GM23338 (cell line): ENCODE measurements around the gene DMRTC2. TPM values are rescaled to one million over a fixed set of nuclear protein-coding genes. Genes with fewer than 3 reads are reported as not detected.

ENCODE experiments used
- ATAC-seq: fragments of 200-7000 bp; cut with Tn5 transposase; 3 replicates; pipeline ENCODE4 v1.9.1; 2020
- DNase-seq: peaks from one replicate; pipeline ENCODE4 v3.0.0-alpha.2; 2015; ENCODE audit warnings: low spot score
- H2AFZ ChIP-seq: fragments of 200-600 bp; sonication (generic); 2 replicates; pipeline ENCODE4 v1.8.0; 2016; ENCODE audit warnings: antibody characterized with exemption, mild to moderate bottlenecking, moderate library complexity
- H3F3A ChIP-seq: fragments of 200-600 bp; sonication (generic); replicated peaks from 2 replicates; pipeline ENCODE4 v1.8.0; 2017; ENCODE audit warnings: antibody characterized with exemption, mixed run types, low read depth
- H3K27ac ChIP-seq: fragments of 200-600 bp; sonication (generic); 2 replicates; pipeline ENCODE4 v1.6.1; 2016; ENCODE audit warnings: low read depth
- H3K27me3 ChIP-seq: fragments of 200-600 bp; sonication (generic); 2 replicates; pipeline ENCODE4 v1.8.0; 2016; ENCODE audit warnings: mild to moderate bottlenecking, mixed run types, moderate library complexity; ENCODE audit not compliant: insufficient read depth
- H3K36me3 ChIP-seq: fragments of 200-600 bp; sonication (generic); 2 replicates; pipeline ENCODE4 v1.8.0; 2016; ENCODE audit warnings: mild to moderate bottlenecking; ENCODE audit not compliant: insufficient read depth
- H3K4me1 ChIP-seq: fragments of 200-600 bp; sonication (generic); 2 replicates; pipeline ENCODE4 v1.8.0; 2016; ENCODE audit warnings: mild to moderate bottlenecking, moderate library complexity; ENCODE audit not compliant: insufficient read depth
- H3K4me2 ChIP-seq: fragments of 200-600 bp; sonication (generic); 2 replicates; pipeline ENCODE4 v1.7.1; 2017; ENCODE audit warnings: mixed run types
- H3K4me3 ChIP-seq: fragments of 200-600 bp; sonication (generic); 2 replicates; pipeline ENCODE4 v1.6.1; 2016; ENCODE audit warnings: mixed run types
- H3K79me2 ChIP-seq: fragments of 200-600 bp; sonication (generic); replicated peaks from 2 replicates; pipeline ENCODE4 v1.8.0; 2017; ENCODE audit warnings: mild to moderate bottlenecking; ENCODE audit not compliant: insufficient read depth
- H3K9me2 ChIP-seq: fragments of 200-600 bp; sonication (generic); 2 replicates; pipeline ENCODE4 v1.8.0; 2017; ENCODE audit not compliant: insufficient read depth
- H4K20me1 ChIP-seq: fragments of 200-600 bp; sonication (generic); replicated peaks from 2 replicates; pipeline ENCODE4 v1.8.0; 2017; ENCODE audit warnings: mild to moderate bottlenecking; ENCODE audit not compliant: insufficient read depth
- H3K27ac Mint-ChIP-seq: 2 replicates; pipeline ENCODE4 v1.8.0; 2020; ENCODE audit warnings: inconsistent platforms, mild to moderate bottlenecking, moderate library complexity, mixed read lengths
- H3K27me3 Mint-ChIP-seq: 3 replicates; pipeline ENCODE4 v1.8.0; 2022; ENCODE audit warnings: low read depth, mild to moderate bottlenecking, moderate library complexity, mixed read lengths, inconsistent platforms; ENCODE audit not compliant: insufficient read depth, poor library complexity
- H3K36me3 Mint-ChIP-seq: 3 replicates; pipeline ENCODE4 v1.8.0; 2021; ENCODE audit warnings: low read depth, mild to moderate bottlenecking, inconsistent platforms, moderate library complexity, mixed read lengths
- H3K4me1 Mint-ChIP-seq: 3 replicates; pipeline ENCODE4 v1.8.0; 2020; ENCODE audit warnings: mild to moderate bottlenecking, inconsistent platforms, mixed read lengths
- H3K4me3 Mint-ChIP-seq: 3 replicates; pipeline ENCODE4 v1.8.0; 2021; ENCODE audit warnings: moderate library complexity, mild to moderate bottlenecking, inconsistent platforms, mixed read lengths
- H3K9me3 Mint-ChIP-seq: 3 replicates; pipeline ENCODE4 v1.8.0; 2020; ENCODE audit warnings: moderate library complexity, mild to moderate bottlenecking, inconsistent platforms, mixed read lengths
- CREB1 ChIP-seq: fragments of 250-450 bp; sonication (Bioruptor Pico); IDR thresholded peaks from 2 replicates; pipeline ENCODE4 v1.5.0; 2020; ENCODE audit warnings: low read depth, mild to moderate bottlenecking, moderate library complexity
- EZH2 ChIP-seq: fragments of 200-600 bp; sonication (generic); IDR thresholded peaks from one replicate; pipeline ENCODE4 v1.8.0; 2017; ENCODE audit warnings: antibody characterized with exemption, mild to moderate bottlenecking, low read depth; ENCODE audit not compliant: unreplicated experiment
- EZH2phosphoT487 ChIP-seq: fragments of 200-600 bp; sonication (generic); IDR thresholded peaks from one replicate; pipeline ENCODE4 v1.8.1; 2018; ENCODE audit warnings: antibody characterized with exemption; ENCODE audit not compliant: unreplicated experiment
- JUNB ChIP-seq: IDR thresholded peaks from one replicate; pipeline ENCODE4 v1.6.1; 2016; ENCODE audit warnings: antibody characterized with exemption; ENCODE audit not compliant: unreplicated experiment
- NANOG ChIP-seq: IDR thresholded peaks from 2 replicates; pipeline ENCODE4 v1.6.1; 2016; ENCODE audit warnings: antibody characterized with exemption, borderline replicate concordance
- POLR2AphosphoS5 ChIP-seq: IDR thresholded peaks from 2 replicates; pipeline ENCODE4 v1.6.1; 2016; ENCODE audit warnings: antibody characterized with exemption, low read depth
- STAT1 ChIP-seq: IDR thresholded peaks from one replicate; pipeline ENCODE4 v1.6.1; 2016; ENCODE audit warnings: antibody characterized with exemption; ENCODE audit not compliant: unreplicated experiment
- ZNF114 ChIP-seq: fragments of 250-450 bp; sonication (Bioruptor Pico); IDR thresholded peaks from 2 replicates; pipeline ENCODE4 v1.5.0; 2020; ENCODE audit warnings: mild to moderate bottlenecking, moderate library complexity
- ZNF331 ChIP-seq: fragments of 250-450 bp; sonication (Bioruptor Pico); IDR thresholded peaks from 2 replicates; pipeline ENCODE4 v1.5.0; 2020; ENCODE audit warnings: low read depth, mild to moderate bottlenecking, moderate library complexity
- polyA plus RNA-seq: library from polyadenylated mRNA; unstranded; fragments of >200 nt; fragmentation: Nextera tagmentation; extraction: Ambion mirVana; gene quantifications from 2 replicates; pipeline ENCODE4 v1.2.1, GENCODE V29; 2016
- total RNA-seq: library from RNA; depleted of rRNA; stranded (reverse); fragments of >200 nt; shearing (Covaris generic); gene quantifications from 2 replicates; pipeline ENCODE4 v1.2.3, GENCODE V29; 2014
- TF ChIP-seq, protein P1 (sequence below), 2 experiments: fragments of 200-600 bp in 1 of 2; sonication (generic) in 1 of 2; conservative IDR thresholded peaks; 2 replicates each; pipeline versions ENCODE4 v1.5.1 to v1.6.1; 2016 to 2017; ENCODE audit warnings: antibody characterized with exemption in 2 of 2, low read depth in 2 of 2, mild to moderate bottlenecking in 2 of 2, moderate library complexity in 1 of 2
- TF ChIP-seq, protein P2 (sequence below): fragments of 250-450 bp; sonication (Bioruptor Pico); IDR thresholded peaks from 2 replicates; pipeline ENCODE4 v1.5.0; 2020; ENCODE audit warnings: mild to moderate bottlenecking, moderate library complexity
- TF ChIP-seq, protein P3 (sequence below): IDR thresholded peaks from one replicate; pipeline ENCODE4 v1.6.1; 2018; ENCODE audit warnings: antibody characterized with exemption; ENCODE audit not compliant: unreplicated experiment
- TF ChIP-seq, protein P4 (sequence below): IDR thresholded peaks from 2 replicates; pipeline ENCODE4 v1.6.1; 2016; ENCODE audit warnings: antibody characterized with exemption

The DMRTC2 gene
- total and polyA plus RNA-seq, 2 experiments from 2014 or later = 0.21 TPM; not detected in 1

DNA sequence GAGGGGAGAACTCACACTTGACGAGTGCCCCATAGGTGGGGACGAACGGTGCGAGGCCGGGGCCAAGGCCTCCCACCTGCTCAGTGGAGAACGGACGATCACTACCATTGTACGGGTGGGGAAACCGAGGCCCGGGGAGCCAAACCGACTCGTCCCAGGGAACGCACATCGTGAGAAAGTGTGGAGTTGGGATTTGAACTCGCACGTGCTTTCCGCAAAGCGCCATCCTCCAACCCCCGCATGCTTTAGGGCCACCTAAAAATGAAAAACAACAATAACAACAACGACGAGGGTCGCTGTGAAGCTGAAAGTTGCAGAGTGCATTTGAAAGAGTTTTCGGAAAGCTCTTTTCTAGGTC is 38.6 kb downstream of the DMRTC2 start:
- H2AFZ ChIP-seq = peak overlapping the region; percentile 81; the same call in 1 of the 2 replicates
- peaks cover 4% of the 10 kb centered on the region; the same call in 2 of the 3 replicates for H3K36me3 Mint-ChIP-seq
- H3K4me3 Mint-ChIP-seq = peak overlapping the region; percentile 89
- H4K20me1 ChIP-seq = no peaks in the 10 kb centered on the region
- no peak overlapping the region for H3K27ac ChIP-seq
- peak overlapping the region; percentile 95 for H3K4me2 ChIP-seq
- peaks cover 38% of the 10 kb centered on the region for H3K4me1 Mint-ChIP-seq
- peaks cover 31% of the 10 kb centered on the region for H3F3A ChIP-seq
- no peak for TF ChIP-seq CREB1 (CRISPR knock-in tag)
- TF ChIP-seq, protein P1, sequence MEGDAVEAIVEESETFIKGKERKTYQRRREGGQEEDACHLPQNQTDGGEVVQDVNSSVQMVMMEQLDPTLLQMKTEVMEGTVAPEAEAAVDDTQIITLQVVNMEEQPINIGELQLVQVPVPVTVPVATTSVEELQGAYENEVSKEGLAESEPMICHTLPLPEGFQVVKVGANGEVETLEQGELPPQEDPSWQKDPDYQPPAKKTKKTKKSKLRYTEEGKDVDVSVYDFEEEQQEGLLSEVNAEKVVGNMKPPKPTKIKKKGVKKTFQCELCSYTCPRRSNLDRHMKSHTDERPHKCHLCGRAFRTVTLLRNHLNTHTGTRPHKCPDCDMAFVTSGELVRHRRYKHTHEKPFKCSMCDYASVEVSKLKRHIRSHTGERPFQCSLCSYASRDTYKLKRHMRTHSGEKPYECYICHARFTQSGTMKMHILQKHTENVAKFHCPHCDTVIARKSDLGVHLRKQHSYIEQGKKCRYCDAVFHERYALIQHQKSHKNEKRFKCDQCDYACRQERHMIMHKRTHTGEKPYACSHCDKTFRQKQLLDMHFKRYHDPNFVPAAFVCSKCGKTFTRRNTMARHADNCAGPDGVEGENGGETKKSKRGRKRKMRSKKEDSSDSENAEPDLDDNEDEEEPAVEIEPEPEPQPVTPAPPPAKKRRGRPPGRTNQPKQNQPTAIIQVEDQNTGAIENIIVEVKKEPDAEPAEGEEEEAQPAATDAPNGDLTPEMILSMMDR (conservative IDR thresholded peaks at IDR 0.05; ENCODE audit: low read depth in 2 of 2) = no peak
- TF ChIP-seq, protein P2, sequence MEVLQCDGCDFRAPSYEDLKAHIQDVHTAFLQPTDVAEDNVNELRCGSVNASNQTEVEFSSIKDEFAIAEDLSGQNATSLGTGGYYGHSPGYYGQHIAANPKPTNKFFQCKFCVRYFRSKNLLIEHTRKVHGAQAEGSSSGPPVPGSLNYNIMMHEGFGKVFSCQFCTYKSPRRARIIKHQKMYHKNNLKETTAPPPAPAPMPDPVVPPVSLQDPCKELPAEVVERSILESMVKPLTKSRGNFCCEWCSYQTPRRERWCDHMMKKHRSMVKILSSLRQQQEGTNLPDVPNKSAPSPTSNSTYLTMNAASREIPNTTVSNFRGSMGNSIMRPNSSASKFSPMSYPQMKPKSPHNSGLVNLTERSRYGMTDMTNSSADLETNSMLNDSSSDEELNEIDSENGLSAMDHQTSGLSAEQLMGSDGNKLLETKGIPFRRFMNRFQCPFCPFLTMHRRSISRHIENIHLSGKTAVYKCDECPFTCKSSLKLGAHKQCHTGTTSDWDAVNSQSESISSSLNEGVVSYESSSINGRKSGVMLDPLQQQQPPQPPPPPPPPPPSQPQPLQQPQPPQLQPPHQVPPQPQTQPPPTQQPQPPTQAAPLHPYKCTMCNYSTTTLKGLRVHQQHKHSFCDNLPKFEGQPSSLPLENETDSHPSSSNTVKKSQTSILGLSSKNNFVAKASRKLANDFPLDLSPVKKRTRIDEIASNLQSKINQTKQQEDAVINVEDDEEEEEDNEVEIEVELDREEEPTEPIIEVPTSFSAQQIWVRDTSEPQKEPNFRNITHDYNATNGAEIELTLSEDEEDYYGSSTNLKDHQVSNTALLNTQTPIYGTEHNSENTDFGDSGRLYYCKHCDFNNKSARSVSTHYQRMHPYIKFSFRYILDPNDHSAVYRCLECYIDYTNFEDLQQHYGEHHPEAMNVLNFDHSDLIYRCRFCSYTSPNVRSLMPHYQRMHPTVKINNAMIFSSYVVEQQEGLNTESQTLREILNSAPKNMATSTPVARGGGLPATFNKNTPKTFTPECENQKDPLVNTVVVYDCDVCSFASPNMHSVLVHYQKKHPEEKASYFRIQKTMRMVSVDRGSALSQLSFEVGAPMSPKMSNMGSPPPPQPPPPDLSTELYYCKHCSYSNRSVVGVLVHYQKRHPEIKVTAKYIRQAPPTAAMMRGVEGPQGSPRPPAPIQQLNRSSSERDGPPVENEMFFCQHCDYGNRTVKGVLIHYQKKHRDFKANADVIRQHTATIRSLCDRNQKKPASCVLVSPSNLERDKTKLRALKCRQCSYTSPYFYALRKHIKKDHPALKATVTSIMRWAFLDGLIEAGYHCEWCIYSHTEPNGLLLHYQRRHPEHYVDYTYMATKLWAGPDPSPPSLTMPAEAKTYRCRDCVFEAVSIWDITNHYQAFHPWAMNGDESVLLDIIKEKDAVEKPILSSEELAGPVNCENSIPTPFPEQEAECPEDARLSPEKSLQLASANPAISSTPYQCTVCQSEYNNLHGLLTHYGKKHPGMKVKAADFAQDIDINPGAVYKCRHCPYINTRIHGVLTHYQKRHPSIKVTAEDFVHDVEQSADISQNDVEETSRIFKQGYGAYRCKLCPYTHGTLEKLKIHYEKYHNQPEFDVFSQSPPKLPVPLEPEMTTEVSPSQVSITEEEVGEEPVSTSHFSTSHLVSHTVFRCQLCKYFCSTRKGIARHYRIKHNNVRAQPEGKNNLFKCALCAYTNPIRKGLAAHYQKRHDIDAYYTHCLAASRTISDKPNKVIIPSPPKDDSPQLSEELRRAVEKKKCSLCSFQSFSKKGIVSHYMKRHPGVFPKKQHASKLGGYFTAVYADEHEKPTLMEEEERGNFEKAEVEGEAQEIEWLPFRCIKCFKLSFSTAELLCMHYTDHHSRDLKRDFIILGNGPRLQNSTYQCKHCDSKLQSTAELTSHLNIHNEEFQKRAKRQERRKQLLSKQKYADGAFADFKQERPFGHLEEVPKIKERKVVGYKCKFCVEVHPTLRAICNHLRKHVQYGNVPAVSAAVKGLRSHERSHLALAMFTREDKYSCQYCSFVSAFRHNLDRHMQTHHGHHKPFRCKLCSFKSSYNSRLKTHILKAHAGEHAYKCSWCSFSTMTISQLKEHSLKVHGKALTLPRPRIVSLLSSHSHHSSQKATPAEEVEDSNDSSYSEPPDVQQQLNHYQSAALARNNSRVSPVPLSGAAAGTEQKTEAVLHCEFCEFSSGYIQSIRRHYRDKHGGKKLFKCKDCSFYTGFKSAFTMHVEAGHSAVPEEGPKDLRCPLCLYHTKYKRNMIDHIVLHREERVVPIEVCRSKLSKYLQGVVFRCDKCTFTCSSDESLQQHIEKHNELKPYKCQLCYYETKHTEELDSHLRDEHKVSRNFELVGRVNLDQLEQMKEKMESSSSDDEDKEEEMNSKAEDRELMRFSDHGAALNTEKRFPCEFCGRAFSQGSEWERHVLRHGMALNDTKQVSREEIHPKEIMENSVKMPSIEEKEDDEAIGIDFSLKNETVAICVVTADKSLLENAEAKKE (CRISPR knock-in tag) = no peak
- no peak for TF ChIP-seq EZH2
- no peak for TF ChIP-seq POLR2AphosphoS5
- TF ChIP-seq, protein P3, sequence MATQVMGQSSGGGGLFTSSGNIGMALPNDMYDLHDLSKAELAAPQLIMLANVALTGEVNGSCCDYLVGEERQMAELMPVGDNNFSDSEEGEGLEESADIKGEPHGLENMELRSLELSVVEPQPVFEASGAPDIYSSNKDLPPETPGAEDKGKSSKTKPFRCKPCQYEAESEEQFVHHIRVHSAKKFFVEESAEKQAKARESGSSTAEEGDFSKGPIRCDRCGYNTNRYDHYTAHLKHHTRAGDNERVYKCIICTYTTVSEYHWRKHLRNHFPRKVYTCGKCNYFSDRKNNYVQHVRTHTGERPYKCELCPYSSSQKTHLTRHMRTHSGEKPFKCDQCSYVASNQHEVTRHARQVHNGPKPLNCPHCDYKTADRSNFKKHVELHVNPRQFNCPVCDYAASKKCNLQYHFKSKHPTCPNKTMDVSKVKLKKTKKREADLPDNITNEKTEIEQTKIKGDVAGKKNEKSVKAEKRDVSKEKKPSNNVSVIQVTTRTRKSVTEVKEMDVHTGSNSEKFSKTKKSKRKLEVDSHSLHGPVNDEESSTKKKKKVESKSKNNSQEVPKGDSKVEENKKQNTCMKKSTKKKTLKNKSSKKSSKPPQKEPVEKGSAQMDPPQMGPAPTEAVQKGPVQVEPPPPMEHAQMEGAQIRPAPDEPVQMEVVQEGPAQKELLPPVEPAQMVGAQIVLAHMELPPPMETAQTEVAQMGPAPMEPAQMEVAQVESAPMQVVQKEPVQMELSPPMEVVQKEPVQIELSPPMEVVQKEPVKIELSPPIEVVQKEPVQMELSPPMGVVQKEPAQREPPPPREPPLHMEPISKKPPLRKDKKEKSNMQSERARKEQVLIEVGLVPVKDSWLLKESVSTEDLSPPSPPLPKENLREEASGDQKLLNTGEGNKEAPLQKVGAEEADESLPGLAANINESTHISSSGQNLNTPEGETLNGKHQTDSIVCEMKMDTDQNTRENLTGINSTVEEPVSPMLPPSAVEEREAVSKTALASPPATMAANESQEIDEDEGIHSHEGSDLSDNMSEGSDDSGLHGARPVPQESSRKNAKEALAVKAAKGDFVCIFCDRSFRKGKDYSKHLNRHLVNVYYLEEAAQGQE = no peak
- TF ChIP-seq ZNF331 (CRISPR knock-in tag) = no peak
- no peak for TF ChIP-seq ZNF114
- no peak for TF ChIP-seq EZH2phosphoT487
- no peak for TF ChIP-seq JUNB
- no peak for TF ChIP-seq STAT1
- TF ChIP-seq, protein P4, sequence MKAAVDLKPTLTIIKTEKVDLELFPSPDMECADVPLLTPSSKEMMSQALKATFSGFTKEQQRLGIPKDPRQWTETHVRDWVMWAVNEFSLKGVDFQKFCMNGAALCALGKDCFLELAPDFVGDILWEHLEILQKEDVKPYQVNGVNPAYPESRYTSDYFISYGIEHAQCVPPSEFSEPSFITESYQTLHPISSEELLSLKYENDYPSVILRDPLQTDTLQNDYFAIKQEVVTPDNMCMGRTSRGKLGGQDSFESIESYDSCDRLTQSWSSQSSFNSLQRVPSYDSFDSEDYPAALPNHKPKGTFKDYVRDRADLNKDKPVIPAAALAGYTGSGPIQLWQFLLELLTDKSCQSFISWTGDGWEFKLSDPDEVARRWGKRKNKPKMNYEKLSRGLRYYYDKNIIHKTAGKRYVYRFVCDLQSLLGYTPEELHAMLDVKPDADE = no peak
- TF ChIP-seq NANOG = no peak
- H3K4me3 ChIP-seq = peak overlapping the region; percentile 93
- H3K9me3 Mint-ChIP-seq = peaks cover 4% of the 10 kb centered on the region; the same call in 1 of the 3 replicates
- H3K36me3 ChIP-seq = no peaks in the 10 kb centered on the region
- no peak overlapping the region for H3K27ac Mint-ChIP-seq
- peaks cover 6% of the 10 kb centered on the region; the same call in 1 of the 2 replicates for H3K79me2 ChIP-seq
- H3K27me3 Mint-ChIP-seq = peaks cover 23% of the 10 kb centered on the region
- DNase-seq (no peak), ATAC-seq (no peak)
- H3K27me3 ChIP-seq = peaks cover 29% of the 10 kb centered on the region
- H3K4me1 ChIP-seq = peaks cover 31% of the 10 kb centered on the region
- H3K9me2 ChIP-seq = no peaks in the 10 kb centered on the region
